IMR-90 (cell line): Measurements from ENCODE around the gene SNRPB. TPM values are rescaled to one million over a fixed set of nuclear protein-coding genes. Genes with fewer than 3 reads are reported as not detected.

Source experiments
- ATAC-seq: fragments of 200-7000 bp; cut with Tn5 transposase; 2 replicates; pipeline ENCODE4 v1.9.1; 2020; ENCODE audit warnings: low read depth, mild to moderate bottlenecking, moderate library complexity
- BruUV-seq: library from RNA; stranded (reverse); fragments of 400-500 nt; replicated peaks from 2 replicates; lab custom pipeline; 2021; lab: Mats Ljungman, UMichigan
- CTCF ChIA-PET: fragments of 300-600 bp; formaldehyde crosslinking; extraction: SDS; loops from one replicate; lab custom pipeline; 2021; ENCODE audit warnings: antibody characterized with exemption; lab: Yijun Ruan, JAX
- POLR2A ChIA-PET: fragments of 300-600 bp; sonication (Branson Sonifier 250); formaldehyde crosslinking; loops from one replicate; lab custom pipeline; 2022; ENCODE audit warnings: antibody characterized with exemption; ENCODE audit not compliant: unreplicated experiment; lab: Charles Lee
- DNase-seq: peaks from one replicate; pipeline ENCODE4 v3.0.0; 2013
- H2AFZ ChIP-seq: replicated peaks from 2 replicates; pipeline ENCODE3; 2013; ENCODE audit warnings: low read length, mild to moderate bottlenecking; ENCODE audit not compliant: poor library complexity
- H2AK5ac ChIP-seq: 2 replicates; pipeline ENCODE4 v1.6.1; 2013; ENCODE audit warnings: low read depth, low read length, inconsistent platforms
- H2AK9ac ChIP-seq: replicated peaks from 2 replicates; pipeline ENCODE3; 2013; ENCODE audit warnings: mild to moderate bottlenecking, low read depth, low read length, moderate library complexity; ENCODE audit not compliant: poor library complexity
- H2BK120ac ChIP-seq: 2 replicates; pipeline ENCODE4 v1.6.1; 2013; ENCODE audit warnings: low read depth, low read length, inconsistent platforms
- H2BK15ac ChIP-seq: 3 replicates; pipeline ENCODE4 v1.6.1; 2013; ENCODE audit warnings: low read depth, low read length, inconsistent platforms
- H2BK20ac ChIP-seq: 2 replicates; pipeline ENCODE4 v1.6.1; 2013; ENCODE audit warnings: low read depth, mild to moderate bottlenecking, inconsistent platforms, low read length, moderate library complexity
- H2BK5ac ChIP-seq: 2 replicates; pipeline ENCODE4 v1.6.1; 2013; ENCODE audit warnings: mild to moderate bottlenecking, low read depth, low read length, inconsistent platforms; ENCODE audit not compliant: poor library complexity, severe bottlenecking
- H3K14ac ChIP-seq: replicated peaks from 2 replicates; pipeline ENCODE4 v1.6.1; 2013; ENCODE audit warnings: low read depth, low read length, inconsistent platforms
- H3K18ac ChIP-seq: 2 replicates; pipeline ENCODE4 v1.6.1; 2013; ENCODE audit warnings: low read depth, low read length, control low read depth
- H3K23ac ChIP-seq: 2 replicates; pipeline ENCODE4 v1.6.1; 2013; ENCODE audit warnings: low read depth, low read length, inconsistent platforms
- H3K27ac ChIP-seq: 2 replicates; pipeline ENCODE4 v1.5.1; 2013; ENCODE audit warnings: mild to moderate bottlenecking, control low read depth, low read length; ENCODE audit not compliant: insufficient read depth
- H3K27me3 ChIP-seq: 2 replicates; pipeline ENCODE4 v1.6.1; 2013; ENCODE audit warnings: low read length; ENCODE audit not compliant: control insufficient read depth, insufficient read depth
- H3K36me3 ChIP-seq: 2 replicates; pipeline ENCODE4 v1.6.1; 2013; ENCODE audit warnings: low read length, mixed read lengths; ENCODE audit not compliant: control insufficient read depth, insufficient read depth
- H3K4ac ChIP-seq: 2 replicates; pipeline ENCODE4 v1.6.1; 2013; ENCODE audit warnings: low read depth, low read length, inconsistent platforms
- H3K4me1 ChIP-seq: 2 replicates; pipeline ENCODE4 v1.6.1; 2013; ENCODE audit warnings: low read length, mixed read lengths; ENCODE audit not compliant: control insufficient read depth, insufficient read depth
- H3K4me2 ChIP-seq: 2 replicates; pipeline ENCODE4 v1.6.1; 2013; ENCODE audit warnings: low read depth, mild to moderate bottlenecking, control low read depth, low read length, moderate library complexity
- H3K4me3 ChIP-seq: 2 replicates; pipeline ENCODE4 v1.5.1; 2013; ENCODE audit warnings: low read depth, mild to moderate bottlenecking, control low read depth, low read length, moderate library complexity; ENCODE audit not compliant: insufficient read depth
- H3K56ac ChIP-seq: 2 replicates; pipeline ENCODE4 v1.6.1; 2013; ENCODE audit warnings: low read length, inconsistent platforms; ENCODE audit not compliant: insufficient read depth; ENCODE audit errors: extremely low read depth
- H3K79me1 ChIP-seq, 2 experiments: 2 replicates each; pipeline ENCODE4 v1.6.1; 2013; ENCODE audit warnings: low read length in 2 of 2, inconsistent platforms in 1 of 2, low read depth in 1 of 2
- H3K9ac ChIP-seq: 2 replicates; pipeline ENCODE4 v1.6.1; 2013; ENCODE audit warnings: low read depth, low read length, control low read depth
- H3K9me1 ChIP-seq: 2 replicates; pipeline ENCODE4 v1.6.1; 2013; ENCODE audit warnings: low read length, inconsistent platforms; ENCODE audit not compliant: insufficient read depth
- H3K9me3 ChIP-seq: 2 replicates; pipeline ENCODE4 v1.6.1; 2013; ENCODE audit warnings: low read length; ENCODE audit not compliant: control insufficient read depth, insufficient read depth
- H4K20me1 ChIP-seq: 2 replicates; pipeline ENCODE4 v1.6.1; 2013; ENCODE audit warnings: low read length, inconsistent platforms; ENCODE audit not compliant: insufficient read depth
- H4K5ac ChIP-seq: 2 replicates; pipeline ENCODE4 v1.6.1; 2013; ENCODE audit warnings: mild to moderate bottlenecking, low read depth, low read length, control low read depth
- H4K8ac ChIP-seq, 2 experiments: 2 replicates each; pipeline ENCODE4 v1.6.1; 2013; ENCODE audit warnings: low read depth in 2 of 2, low read length in 2 of 2, control low read depth in 1 of 2, inconsistent platforms in 1 of 2
- H4K91ac ChIP-seq: 2 replicates; pipeline ENCODE4 v1.6.1; 2013; ENCODE audit warnings: low read depth, low read length, inconsistent platforms; ENCODE audit not compliant: insufficient read depth
- CEBPB ChIP-seq: IDR thresholded peaks from 2 replicates; pipeline ENCODE4 v1.6.1; 2012; ENCODE audit warnings: low read depth, low read length, improper control_type of control experiment
- FOS ChIP-seq: fragments of 150-350 bp; IDR thresholded peaks from 2 replicates; pipeline ENCODE4 v1.6.1; 2016; ENCODE audit warnings: low read depth, low read length
- MAZ ChIP-seq: IDR thresholded peaks from 2 replicates; pipeline ENCODE4 v1.6.1; 2012; ENCODE audit warnings: low read depth, mild to moderate bottlenecking, low read length, improper control_type of control experiment, moderate library complexity, borderline replicate concordance
- RCOR1 ChIP-seq: IDR thresholded peaks from 2 replicates; pipeline ENCODE4 v1.6.1; 2012; ENCODE audit warnings: mild to moderate bottlenecking, low read length, improper control_type of control experiment; ENCODE audit not compliant: insufficient replicate concordance
- SMC3 ChIP-seq: fragments of 150-350 bp; IDR thresholded peaks from 2 replicates; pipeline ENCODE4 v1.6.1; 2016; ENCODE audit warnings: low read depth, mild to moderate bottlenecking, antibody characterized with exemption, low read length, moderate library complexity
- WGBS, 2 experiments: methylation state at CpG; one replicate each; pipeline versions ENCODE4 v1.1.5 to v1.1.7; 2013; ENCODE audit warnings: missing lambda C conversion rate in 2 of 2; ENCODE audit not compliant: insufficient read length in 1 of 2; ENCODE audit errors: extremely low coverage in 2 of 2; 5-methylcytosine and 5-hydroxymethylcytosine counted together
- dilution Hi-C: fragments of 300-500 bp; cut with HindIII; formaldehyde crosslinking; loops from one replicate; pipeline ENCODE4 v1.14.3; 2018; ENCODE audit warnings: low sequenced_read_pairs; ENCODE audit not compliant: unreplicated experiment
- in situ Hi-C: fragments of 300-500 bp; cut with MboI; formaldehyde crosslinking; loops from 3 replicates; pipeline ENCODE4 v1.14.3; 2019; ENCODE audit warnings: low sequenced_read_pairs, inconsistent platforms, mixed read lengths
- intact Hi-C: fragments of 100-400 bp; cut with micrococcal nuclease; formaldehyde crosslinking; loops from 2 replicates; pipeline ENCODE4 v1.10.0; 2022
- polyA plus RNA-seq, 3 experiments: library from polyadenylated mRNA; depleted of rRNA; stranded (reverse); fragments of >200 nt; gene quantifications; 2 replicates each; pipeline ENCODE4 v1.2.3, GENCODE V29; 2012; ENCODE audit warnings: low replicate concordance in 1 of 3
- total RNA-seq: library from RNA; depleted of rRNA; stranded (reverse); fragments of >200 nt; gene quantifications from 2 replicates; pipeline ENCODE4 v1.2.3, GENCODE V29; 2012
- TF ChIP-seq, protein P1 (sequence below): conservative IDR thresholded peaks from 2 replicates; pipeline ENCODE4 v1.5.1; 2012; ENCODE audit warnings: mild to moderate bottlenecking, low read depth, low read length, improper control_type of control experiment

The SNRPB gene
- total and polyA plus RNA-seq, 2 of the 4 experiments (the other 2 are of a cell fraction): 103 to 214 TPM

DNA sequence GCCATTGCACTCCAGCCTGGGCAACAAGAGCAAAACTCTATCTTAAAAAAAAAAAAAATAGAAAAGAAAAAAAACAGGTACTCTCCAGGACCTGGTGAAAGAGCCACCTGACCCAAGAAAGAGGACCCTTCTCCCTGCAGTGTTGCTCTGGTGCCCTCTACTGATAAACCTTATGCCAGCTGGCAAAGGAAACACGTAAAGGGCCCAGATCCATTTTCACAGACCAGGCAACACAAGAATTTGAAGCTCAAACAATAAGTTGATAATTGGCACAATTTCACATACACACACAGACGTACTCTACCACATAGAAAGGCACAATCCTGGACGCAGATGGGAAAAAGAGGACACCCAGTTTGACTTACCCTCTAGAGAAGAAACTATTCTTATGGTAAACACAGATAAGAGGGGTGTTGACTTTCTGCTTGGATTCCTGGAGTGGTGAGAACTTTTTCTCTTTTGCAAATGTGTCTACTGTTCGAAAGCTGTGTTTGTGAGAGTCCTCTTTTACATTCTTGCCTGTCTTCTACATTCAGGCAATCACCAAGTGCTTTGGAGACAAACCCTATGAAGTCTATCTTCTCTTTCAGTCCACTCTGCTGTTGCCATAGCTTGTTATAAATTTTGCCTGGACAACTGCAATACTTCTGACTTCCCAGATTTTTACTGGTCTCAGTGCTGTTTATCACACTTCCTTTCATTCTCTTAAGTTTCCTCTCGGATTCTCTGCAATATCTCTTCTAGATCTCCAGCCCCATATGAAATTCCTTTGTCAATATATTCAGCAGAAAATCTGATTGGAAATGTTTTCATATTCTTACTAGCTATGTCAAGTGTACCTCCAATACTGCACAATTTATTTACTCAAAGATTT lies 6.4 kb upstream of the SNRPB start:
- H3K27me3 ChIP-seq: no peaks in the 10 kb centered on the region
- no peak overlapping the region for H3K18ac ChIP-seq
- H2BK20ac ChIP-seq: no peak overlapping the region
- H3K23ac ChIP-seq: no peak overlapping the region
- no peak overlapping the region for H4K5ac ChIP-seq
- no peak overlapping the region for H4K91ac ChIP-seq
- ChIA-PET POLR2A (no interaction called here), CTCF (interaction anchor here (0.5 to 0.8 kb wide), 2 partner anchors 18 to 45 kb away, joined by 3 to 6 read pairs; no protein-coding TSS in a partner anchor)
- H2BK5ac ChIP-seq: no peak overlapping the region
- peaks cover 4% of the 10 kb centered on the region; the same call in 1 of the 2 replicates for H3K9me1 ChIP-seq
- H4K20me1 ChIP-seq: no peaks in the 10 kb centered on the region
- ATAC-seq: no peak
- H2AFZ ChIP-seq: no peak overlapping the region
- H4K8ac ChIP-seq: no peak overlapping the region
- TF ChIP-seq, protein P1, sequence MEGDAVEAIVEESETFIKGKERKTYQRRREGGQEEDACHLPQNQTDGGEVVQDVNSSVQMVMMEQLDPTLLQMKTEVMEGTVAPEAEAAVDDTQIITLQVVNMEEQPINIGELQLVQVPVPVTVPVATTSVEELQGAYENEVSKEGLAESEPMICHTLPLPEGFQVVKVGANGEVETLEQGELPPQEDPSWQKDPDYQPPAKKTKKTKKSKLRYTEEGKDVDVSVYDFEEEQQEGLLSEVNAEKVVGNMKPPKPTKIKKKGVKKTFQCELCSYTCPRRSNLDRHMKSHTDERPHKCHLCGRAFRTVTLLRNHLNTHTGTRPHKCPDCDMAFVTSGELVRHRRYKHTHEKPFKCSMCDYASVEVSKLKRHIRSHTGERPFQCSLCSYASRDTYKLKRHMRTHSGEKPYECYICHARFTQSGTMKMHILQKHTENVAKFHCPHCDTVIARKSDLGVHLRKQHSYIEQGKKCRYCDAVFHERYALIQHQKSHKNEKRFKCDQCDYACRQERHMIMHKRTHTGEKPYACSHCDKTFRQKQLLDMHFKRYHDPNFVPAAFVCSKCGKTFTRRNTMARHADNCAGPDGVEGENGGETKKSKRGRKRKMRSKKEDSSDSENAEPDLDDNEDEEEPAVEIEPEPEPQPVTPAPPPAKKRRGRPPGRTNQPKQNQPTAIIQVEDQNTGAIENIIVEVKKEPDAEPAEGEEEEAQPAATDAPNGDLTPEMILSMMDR: no peak
- no peak for TF ChIP-seq RCOR1
- TF ChIP-seq SMC3: no peak
- no peak for TF ChIP-seq FOS
- TF ChIP-seq MAZ: no peak
- no peak for TF ChIP-seq CEBPB
- H3K9ac ChIP-seq: no peak overlapping the region
- no peak overlapping the region for H3K56ac ChIP-seq
- H3K4me2 ChIP-seq: no peak overlapping the region
- no peaks in the 10 kb centered on the region for H3K4me1 ChIP-seq
- no peak overlapping the region for H2AK5ac ChIP-seq
- no peak overlapping the region for H2BK15ac ChIP-seq
- H3K4me3 ChIP-seq: no peak overlapping the region
- dilution Hi-C loops: no loop called here
- in situ Hi-C loops: no loop called here
- peaks cover 5 to 8% of the 10 kb centered on the region in 2 experiments; a peak in 3 of 4 replicates for H3K79me1 ChIP-seq
- intact Hi-C loops: no loop called here
- no peak overlapping the region for H3K27ac ChIP-seq
- H3K36me3 ChIP-seq: peaks cover 7% of the 10 kb centered on the region
- no peak overlapping the region for H3K4ac ChIP-seq
- H3K9me3 ChIP-seq: no peaks in the 10 kb centered on the region
- no TSS peak for BruUV-seq
- no peak overlapping the region for H2BK120ac ChIP-seq
- no peak overlapping the region for H3K14ac ChIP-seq
- 83% methylated on average over 1 of the region's 5 CpGs; no CpG with 5 or more reads in 1 of the 2 experiments for WGBS, 2 experiments
- no peak overlapping the region for H2AK9ac ChIP-seq
- DNase-seq: no peak
